ENCODE results near the gene GLI3. TPM values are rescaled to one million over a fixed set of nuclear protein-coding genes. Genes with fewer than 3 reads are reported as not detected.

The GLI3 gene
- total RNA-seq, 1 experiment from 2014 or later: 46.2 TPM

DNA sequence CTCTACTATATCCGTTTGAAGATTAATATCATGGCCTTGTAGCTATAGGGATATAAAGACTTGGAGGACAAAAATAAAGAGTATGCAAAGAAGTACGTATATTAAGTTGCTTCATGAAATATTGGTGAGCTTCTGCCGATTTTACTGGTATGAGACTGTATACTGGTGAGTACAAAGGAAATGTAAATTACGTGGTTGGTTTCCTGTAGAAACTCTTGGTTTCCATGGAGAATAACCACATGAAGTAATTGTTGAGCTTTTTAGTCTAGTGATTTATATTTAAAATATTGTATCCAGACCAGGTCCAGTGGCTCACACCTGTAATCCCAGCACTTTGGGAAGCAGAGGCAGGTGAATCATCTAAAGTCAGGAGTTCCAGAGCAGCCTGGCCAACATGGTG, 32.2 kb upstream of the GLI3 start:
- ChIA-PET CTCF (no interaction called here), POLR2A (no interaction called here)
- ATAC-seq (no peak), DNase-seq (ENCODE audit: low spot score) (no peak)
- H3K36me3 Mint-ChIP-seq: no peaks in the 10 kb centered on the region
- no peak overlapping the region for H3K27ac Mint-ChIP-seq
- no peak overlapping the region for H3K4me3 Mint-ChIP-seq
- TF ChIP-seq SP1 (CRISPR knock-in tag; conservative IDR thresholded peaks at IDR 0.05) (no peak), ZNF416 (CRISPR knock-in tag; IDR thresholded peaks at IDR 0.05) (no peak), GTF2I (CRISPR knock-in tag; conservative IDR thresholded peaks at IDR 0.05) (no peak), SOX15 (CRISPR knock-in tag; IDR thresholded peaks at IDR 0.05) (no peak), TCF7 (CRISPR knock-in tag; IDR thresholded peaks at IDR 0.05; ENCODE audit: low read depth) (no peak), TP53 (CRISPR knock-in tag; IDR thresholded peaks at IDR 0.05) (no peak), ETV6 (CRISPR knock-in tag; IDR thresholded peaks at IDR 0.05) (no peak), RELA (CRISPR knock-in tag; IDR thresholded peaks at IDR 0.05; ENCODE audit: borderline replicate concordance) (no peak), ELF4 (CRISPR knock-in tag; IDR thresholded peaks at IDR 0.05; ENCODE audit: low read depth) (no peak), ZNF219 (CRISPR knock-in tag; IDR thresholded peaks at IDR 0.05; ENCODE audit: borderline replicate concordance) (no peak), TEAD1 (CRISPR knock-in tag; IDR thresholded peaks at IDR 0.05) (no peak), JUN (CRISPR knock-in tag; IDR thresholded peaks at IDR 0.05) (no peak), TEAD4 (CRISPR knock-in tag; IDR thresholded peaks at IDR 0.05) (no peak)
- TF ChIP-seq, protein P1, sequence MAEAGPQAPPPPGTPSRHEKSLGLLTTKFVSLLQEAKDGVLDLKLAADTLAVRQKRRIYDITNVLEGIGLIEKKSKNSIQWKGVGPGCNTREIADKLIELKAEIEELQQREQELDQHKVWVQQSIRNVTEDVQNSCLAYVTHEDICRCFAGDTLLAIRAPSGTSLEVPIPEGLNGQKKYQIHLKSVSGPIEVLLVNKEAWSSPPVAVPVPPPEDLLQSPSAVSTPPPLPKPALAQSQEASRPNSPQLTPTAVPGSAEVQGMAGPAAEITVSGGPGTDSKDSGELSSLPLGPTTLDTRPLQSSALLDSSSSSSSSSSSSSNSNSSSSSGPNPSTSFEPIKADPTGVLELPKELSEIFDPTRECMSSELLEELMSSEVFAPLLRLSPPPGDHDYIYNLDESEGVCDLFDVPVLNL (CRISPR knock-in tag; IDR thresholded peaks at IDR 0.05; ENCODE audit: borderline replicate concordance, low read depth): no peak
- TF ChIP-seq, protein P2, sequence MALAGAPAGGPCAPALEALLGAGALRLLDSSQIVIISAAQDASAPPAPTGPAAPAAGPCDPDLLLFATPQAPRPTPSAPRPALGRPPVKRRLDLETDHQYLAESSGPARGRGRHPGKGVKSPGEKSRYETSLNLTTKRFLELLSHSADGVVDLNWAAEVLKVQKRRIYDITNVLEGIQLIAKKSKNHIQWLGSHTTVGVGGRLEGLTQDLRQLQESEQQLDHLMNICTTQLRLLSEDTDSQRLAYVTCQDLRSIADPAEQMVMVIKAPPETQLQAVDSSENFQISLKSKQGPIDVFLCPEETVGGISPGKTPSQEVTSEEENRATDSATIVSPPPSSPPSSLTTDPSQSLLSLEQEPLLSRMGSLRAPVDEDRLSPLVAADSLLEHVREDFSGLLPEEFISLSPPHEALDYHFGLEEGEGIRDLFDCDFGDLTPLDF (CRISPR knock-in tag; IDR thresholded peaks at IDR 0.05): no peak
- TF ChIP-seq, protein P3, sequence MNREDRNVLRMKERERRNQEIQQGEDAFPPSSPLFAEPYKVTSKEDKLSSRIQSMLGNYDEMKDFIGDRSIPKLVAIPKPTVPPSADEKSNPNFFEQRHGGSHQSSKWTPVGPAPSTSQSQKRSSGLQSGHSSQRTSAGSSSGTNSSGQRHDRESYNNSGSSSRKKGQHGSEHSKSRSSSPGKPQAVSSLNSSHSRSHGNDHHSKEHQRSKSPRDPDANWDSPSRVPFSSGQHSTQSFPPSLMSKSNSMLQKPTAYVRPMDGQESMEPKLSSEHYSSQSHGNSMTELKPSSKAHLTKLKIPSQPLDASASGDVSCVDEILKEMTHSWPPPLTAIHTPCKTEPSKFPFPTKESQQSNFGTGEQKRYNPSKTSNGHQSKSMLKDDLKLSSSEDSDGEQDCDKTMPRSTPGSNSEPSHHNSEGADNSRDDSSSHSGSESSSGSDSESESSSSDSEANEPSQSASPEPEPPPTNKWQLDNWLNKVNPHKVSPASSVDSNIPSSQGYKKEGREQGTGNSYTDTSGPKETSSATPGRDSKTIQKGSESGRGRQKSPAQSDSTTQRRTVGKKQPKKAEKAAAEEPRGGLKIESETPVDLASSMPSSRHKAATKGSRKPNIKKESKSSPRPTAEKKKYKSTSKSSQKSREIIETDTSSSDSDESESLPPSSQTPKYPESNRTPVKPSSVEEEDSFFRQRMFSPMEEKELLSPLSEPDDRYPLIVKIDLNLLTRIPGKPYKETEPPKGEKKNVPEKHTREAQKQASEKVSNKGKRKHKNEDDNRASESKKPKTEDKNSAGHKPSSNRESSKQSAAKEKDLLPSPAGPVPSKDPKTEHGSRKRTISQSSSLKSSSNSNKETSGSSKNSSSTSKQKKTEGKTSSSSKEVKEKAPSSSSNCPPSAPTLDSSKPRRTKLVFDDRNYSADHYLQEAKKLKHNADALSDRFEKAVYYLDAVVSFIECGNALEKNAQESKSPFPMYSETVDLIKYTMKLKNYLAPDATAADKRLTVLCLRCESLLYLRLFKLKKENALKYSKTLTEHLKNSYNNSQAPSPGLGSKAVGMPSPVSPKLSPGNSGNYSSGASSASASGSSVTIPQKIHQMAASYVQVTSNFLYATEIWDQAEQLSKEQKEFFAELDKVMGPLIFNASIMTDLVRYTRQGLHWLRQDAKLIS (CRISPR knock-in tag; IDR thresholded peaks at IDR 0.05; ENCODE audit: borderline replicate concordance): no peak
- TF ChIP-seq, protein P4, sequence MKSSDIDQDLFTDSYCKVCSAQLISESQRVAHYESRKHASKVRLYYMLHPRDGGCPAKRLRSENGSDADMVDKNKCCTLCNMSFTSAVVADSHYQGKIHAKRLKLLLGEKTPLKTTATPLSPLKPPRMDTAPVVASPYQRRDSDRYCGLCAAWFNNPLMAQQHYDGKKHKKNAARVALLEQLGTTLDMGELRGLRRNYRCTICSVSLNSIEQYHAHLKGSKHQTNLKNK (CRISPR knock-in tag; IDR thresholded peaks at IDR 0.05): no peak
- TF ChIP-seq, protein P5, sequence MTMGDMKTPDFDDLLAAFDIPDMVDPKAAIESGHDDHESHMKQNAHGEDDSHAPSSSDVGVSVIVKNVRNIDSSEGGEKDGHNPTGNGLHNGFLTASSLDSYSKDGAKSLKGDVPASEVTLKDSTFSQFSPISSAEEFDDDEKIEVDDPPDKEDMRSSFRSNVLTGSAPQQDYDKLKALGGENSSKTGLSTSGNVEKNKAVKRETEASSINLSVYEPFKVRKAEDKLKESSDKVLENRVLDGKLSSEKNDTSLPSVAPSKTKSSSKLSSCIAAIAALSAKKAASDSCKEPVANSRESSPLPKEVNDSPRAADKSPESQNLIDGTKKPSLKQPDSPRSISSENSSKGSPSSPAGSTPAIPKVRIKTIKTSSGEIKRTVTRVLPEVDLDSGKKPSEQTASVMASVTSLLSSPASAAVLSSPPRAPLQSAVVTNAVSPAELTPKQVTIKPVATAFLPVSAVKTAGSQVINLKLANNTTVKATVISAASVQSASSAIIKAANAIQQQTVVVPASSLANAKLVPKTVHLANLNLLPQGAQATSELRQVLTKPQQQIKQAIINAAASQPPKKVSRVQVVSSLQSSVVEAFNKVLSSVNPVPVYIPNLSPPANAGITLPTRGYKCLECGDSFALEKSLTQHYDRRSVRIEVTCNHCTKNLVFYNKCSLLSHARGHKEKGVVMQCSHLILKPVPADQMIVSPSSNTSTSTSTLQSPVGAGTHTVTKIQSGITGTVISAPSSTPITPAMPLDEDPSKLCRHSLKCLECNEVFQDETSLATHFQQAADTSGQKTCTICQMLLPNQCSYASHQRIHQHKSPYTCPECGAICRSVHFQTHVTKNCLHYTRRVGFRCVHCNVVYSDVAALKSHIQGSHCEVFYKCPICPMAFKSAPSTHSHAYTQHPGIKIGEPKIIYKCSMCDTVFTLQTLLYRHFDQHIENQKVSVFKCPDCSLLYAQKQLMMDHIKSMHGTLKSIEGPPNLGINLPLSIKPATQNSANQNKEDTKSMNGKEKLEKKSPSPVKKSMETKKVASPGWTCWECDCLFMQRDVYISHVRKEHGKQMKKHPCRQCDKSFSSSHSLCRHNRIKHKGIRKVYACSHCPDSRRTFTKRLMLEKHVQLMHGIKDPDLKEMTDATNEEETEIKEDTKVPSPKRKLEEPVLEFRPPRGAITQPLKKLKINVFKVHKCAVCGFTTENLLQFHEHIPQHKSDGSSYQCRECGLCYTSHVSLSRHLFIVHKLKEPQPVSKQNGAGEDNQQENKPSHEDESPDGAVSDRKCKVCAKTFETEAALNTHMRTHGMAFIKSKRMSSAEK (CRISPR knock-in tag; IDR thresholded peaks at IDR 0.05; ENCODE audit: borderline replicate concordance): no peak
- TF ChIP-seq, protein P6, sequence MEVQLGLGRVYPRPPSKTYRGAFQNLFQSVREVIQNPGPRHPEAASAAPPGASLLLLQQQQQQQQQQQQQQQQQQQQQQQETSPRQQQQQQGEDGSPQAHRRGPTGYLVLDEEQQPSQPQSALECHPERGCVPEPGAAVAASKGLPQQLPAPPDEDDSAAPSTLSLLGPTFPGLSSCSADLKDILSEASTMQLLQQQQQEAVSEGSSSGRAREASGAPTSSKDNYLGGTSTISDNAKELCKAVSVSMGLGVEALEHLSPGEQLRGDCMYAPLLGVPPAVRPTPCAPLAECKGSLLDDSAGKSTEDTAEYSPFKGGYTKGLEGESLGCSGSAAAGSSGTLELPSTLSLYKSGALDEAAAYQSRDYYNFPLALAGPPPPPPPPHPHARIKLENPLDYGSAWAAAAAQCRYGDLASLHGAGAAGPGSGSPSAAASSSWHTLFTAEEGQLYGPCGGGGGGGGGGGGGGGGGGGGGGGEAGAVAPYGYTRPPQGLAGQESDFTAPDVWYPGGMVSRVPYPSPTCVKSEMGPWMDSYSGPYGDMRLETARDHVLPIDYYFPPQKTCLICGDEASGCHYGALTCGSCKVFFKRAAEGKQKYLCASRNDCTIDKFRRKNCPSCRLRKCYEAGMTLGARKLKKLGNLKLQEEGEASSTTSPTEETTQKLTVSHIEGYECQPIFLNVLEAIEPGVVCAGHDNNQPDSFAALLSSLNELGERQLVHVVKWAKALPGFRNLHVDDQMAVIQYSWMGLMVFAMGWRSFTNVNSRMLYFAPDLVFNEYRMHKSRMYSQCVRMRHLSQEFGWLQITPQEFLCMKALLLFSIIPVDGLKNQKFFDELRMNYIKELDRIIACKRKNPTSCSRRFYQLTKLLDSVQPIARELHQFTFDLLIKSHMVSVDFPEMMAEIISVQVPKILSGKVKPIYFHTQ (CRISPR knock-in tag; IDR thresholded peaks at IDR 0.05): no peak
- TF ChIP-seq, protein P7, sequence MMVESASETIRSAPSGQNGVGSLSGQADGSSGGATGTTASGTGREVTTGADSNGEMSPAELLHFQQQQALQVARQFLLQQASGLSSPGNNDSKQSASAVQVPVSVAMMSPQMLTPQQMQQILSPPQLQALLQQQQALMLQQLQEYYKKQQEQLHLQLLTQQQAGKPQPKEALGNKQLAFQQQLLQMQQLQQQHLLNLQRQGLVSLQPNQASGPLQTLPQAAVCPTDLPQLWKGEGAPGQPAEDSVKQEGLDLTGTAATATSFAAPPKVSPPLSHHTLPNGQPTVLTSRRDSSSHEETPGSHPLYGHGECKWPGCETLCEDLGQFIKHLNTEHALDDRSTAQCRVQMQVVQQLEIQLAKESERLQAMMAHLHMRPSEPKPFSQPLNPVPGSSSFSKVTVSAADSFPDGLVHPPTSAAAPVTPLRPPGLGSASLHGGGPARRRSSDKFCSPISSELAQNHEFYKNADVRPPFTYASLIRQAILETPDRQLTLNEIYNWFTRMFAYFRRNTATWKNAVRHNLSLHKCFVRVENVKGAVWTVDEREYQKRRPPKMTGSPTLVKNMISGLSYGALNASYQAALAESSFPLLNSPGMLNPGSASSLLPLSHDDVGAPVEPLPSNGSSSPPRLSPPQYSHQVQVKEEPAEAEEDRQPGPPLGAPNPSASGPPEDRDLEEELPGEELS (CRISPR knock-in tag; IDR thresholded peaks at IDR 0.05): no peak
- H3K4me1 Mint-ChIP-seq: peaks cover 24% of the 10 kb centered on the region
- H3K27me3 Mint-ChIP-seq (ENCODE audit: low read depth): no peaks in the 10 kb centered on the region
- no peaks in the 10 kb centered on the region for H3K9me3 Mint-ChIP-seq

Data from WTC11 (cell line).